NCI-H460 (cell line): ENCODE measurements around the gene SND1. TPM values are rescaled to one million over a fixed set of nuclear protein-coding genes. Genes with fewer than 3 reads are reported as not detected.

Experiments
- small RNA-seq, 2 experiments: library from RNA; depleted of rRNA; stranded (forward); fragments of <200 nt; gene quantifications; one replicate each; pipeline ENCODE3, GENCODE V24; 2014
- total RNA-seq: library from RNA; depleted of rRNA; stranded (reverse); fragments of >200 nt; shearing (Covaris generic); gene quantifications from 2 replicates; pipeline ENCODE4 v1.2.3, GENCODE V29; 2014; rRNA removed

SND1 gene
- total RNA-seq, 1 experiment from 2014 or later = 193 TPM

Small RNAs within 50 kb of the gene (small RNA-seq; reads per million reads assigned to genes)
- gene MIR593 = 0 reads per million in 2 experiments

Other genes starting within 250 kb of the SND1 start
- 15.9 and 19.5 TPM in 2 replicates for gene GCC1, start 66.6 kb upstream of the SND1 start, total RNA-seq
- gene ARF5, start 63.8 kb upstream of the SND1 start, total RNA-seq = 104 and 112 TPM in 2 replicates
- gene FSCN3, start 58.5 kb upstream of the SND1 start, total RNA-seq = 2.6 and 2.9 TPM in 2 replicates
- not detected in 2 replicates for gene PAX4, start 34.1 kb upstream of the SND1 start, total RNA-seq